ENCODE measurements around the gene REN.

DNA sequence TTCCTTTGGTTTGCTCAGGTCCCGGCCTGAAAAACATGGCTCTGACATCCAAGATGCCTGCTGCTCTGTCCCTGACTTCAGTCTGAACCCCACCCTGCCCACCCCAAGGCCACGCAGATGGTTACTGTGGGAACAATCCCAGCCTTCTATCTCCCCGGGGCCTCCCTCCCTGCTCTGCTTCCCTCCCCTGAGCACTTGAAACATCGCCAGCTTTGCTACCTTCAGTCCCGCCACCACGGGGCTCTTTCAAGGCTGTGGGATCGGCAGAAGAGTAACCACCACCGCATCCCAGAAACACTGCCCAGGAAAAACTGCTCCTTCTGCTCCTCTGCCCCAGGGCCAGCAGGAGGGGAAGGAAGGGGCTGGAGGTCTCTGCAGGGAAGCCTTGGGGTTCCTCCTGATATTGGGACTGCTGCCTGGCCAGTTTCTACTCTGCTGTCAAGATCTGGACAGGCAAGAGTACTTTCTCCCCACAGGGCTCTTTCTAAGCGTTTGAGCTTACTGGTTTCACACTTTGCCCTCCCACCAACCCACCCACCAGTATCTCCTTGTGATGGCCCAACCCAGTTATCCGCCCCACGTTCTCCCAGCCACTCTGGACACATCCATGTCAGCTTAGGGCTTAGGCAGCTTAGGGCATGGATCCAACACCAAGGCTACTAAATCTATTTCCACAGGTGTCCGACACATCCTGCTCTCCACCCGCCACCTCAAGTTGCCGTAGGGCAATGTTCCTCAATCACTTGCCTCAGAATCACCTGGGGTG, 22.7 kb downstream of the REN start:
- TF ChIP-seq, protein P1, sequence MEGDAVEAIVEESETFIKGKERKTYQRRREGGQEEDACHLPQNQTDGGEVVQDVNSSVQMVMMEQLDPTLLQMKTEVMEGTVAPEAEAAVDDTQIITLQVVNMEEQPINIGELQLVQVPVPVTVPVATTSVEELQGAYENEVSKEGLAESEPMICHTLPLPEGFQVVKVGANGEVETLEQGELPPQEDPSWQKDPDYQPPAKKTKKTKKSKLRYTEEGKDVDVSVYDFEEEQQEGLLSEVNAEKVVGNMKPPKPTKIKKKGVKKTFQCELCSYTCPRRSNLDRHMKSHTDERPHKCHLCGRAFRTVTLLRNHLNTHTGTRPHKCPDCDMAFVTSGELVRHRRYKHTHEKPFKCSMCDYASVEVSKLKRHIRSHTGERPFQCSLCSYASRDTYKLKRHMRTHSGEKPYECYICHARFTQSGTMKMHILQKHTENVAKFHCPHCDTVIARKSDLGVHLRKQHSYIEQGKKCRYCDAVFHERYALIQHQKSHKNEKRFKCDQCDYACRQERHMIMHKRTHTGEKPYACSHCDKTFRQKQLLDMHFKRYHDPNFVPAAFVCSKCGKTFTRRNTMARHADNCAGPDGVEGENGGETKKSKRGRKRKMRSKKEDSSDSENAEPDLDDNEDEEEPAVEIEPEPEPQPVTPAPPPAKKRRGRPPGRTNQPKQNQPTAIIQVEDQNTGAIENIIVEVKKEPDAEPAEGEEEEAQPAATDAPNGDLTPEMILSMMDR (IDR thresholded peaks at IDR 0.05) = no peak
- TF ChIP-seq EP300 (IDR thresholded peaks at IDR 0.05) = no peak
- TF ChIP-seq POLR2A (IDR thresholded peaks at IDR 0.05) = no peak

All from ovary (tissue), 3 donors.